Measurements from ENCODE around the gene PMEPA1. TPM values are rescaled to one million over a fixed set of nuclear protein-coding genes. Genes with fewer than 3 reads are reported as not detected.

PMEPA1 gene
- total RNA-seq, 3 donors from 2014 or later (not counting 1 experiment from before 2014, with no cell fraction given): 1.2 to 5.9 (median 2.4) TPM

DNA sequence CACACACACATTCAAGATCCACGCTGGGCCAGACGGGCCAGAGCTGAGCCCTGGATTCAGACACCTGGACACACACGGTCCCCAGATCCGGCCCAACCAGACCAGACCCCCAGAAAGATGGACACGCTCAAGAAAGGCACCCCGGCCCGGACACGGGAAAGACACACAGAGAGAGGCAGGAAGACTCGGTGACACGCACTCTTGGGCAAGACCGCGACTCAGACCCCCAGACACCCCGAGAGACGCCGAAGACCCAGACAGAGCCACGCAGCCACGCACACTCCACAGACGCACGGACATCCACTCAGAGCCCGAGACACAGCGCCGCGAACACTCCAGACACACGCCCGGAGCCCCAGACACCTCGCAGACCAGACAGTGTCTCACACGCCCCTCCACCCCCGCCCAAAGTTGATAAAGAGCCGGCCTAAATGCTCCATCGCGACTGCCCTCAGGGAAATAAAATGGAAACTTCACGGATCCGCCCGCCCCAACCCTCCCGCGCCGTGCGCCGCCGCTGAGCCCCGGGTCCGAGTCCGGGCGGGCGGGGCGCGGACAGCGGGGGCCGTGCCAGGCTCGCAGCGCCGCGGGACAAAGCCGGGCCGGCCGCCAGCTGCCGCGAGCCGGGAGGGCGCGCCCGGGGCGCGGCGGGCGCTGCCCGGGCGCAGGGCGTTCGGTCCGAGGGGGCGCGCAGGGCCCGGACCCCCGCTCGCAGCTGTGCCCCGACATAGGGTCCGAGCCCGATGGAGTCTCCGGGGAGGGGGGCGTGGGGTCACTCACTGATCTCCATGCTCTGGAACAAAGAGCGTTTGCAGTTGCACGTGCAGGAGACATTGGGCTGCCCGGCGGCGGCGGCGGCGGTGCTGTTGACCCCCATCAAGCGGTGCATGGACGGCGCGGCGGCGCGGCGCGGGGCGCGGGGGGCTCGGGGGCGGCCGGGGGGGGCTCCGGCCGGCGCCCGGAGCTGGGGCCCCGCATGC lies 831 bp downstream of the PMEPA1 start:
- Histone ChIP-seq H3K4me1 (ENCODE audit: control insufficient read depth, insufficient read depth, low read length) (peaks cover 15% of the 10 kb centered on the region), H3K4me3 (ENCODE audit: low read length) (peak overlapping the region; percentile 33), H3K27ac (ENCODE audit: low read length) (no peak overlapping the region), H3K9me3 (ENCODE audit: control insufficient read depth, insufficient read depth, low read length) (no peaks in the 10 kb centered on the region), H3K27me3 (ENCODE audit: control insufficient read depth, insufficient read depth, low read length) (peaks cover 10% of the 10 kb centered on the region), H3K36me3 (ENCODE audit: control insufficient read depth, insufficient read depth, low read length) (no peaks in the 10 kb centered on the region)
- intact Hi-C loops (cut with micrococcal nuclease): no loop called here
- H3K36me3 Mint-ChIP-seq: peaks cover 7% of the 10 kb centered on the region
- peak overlapping the region; percentile 95 for H3K4me3 Mint-ChIP-seq
- peaks cover 32 to 42% of the 10 kb centered on the region in 2 donors for H3K27me3 Mint-ChIP-seq (ENCODE audit: low read depth in 2 of 2)
- no peak for TF ChIP-seq CTCF (IDR thresholded peaks at IDR 0.05)
- DNase-seq (peak in 1 of 2 donors; percentile 63), ATAC-seq (peak in 1 of 3 donors; percentile 9)
- H3K9me3 Mint-ChIP-seq: no peaks in the 10 kb centered on the region
- H3K4me1 Mint-ChIP-seq: peaks cover 6 to 15% of the 10 kb centered on the region in 2 donors
- 13% methylated on average over 108 of the region's 108 CpGs for WGBS (ENCODE audit: insufficient coverage)
- peak overlapping the region; percentile 83 to 89 for H3K27ac Mint-ChIP-seq

DNA sequence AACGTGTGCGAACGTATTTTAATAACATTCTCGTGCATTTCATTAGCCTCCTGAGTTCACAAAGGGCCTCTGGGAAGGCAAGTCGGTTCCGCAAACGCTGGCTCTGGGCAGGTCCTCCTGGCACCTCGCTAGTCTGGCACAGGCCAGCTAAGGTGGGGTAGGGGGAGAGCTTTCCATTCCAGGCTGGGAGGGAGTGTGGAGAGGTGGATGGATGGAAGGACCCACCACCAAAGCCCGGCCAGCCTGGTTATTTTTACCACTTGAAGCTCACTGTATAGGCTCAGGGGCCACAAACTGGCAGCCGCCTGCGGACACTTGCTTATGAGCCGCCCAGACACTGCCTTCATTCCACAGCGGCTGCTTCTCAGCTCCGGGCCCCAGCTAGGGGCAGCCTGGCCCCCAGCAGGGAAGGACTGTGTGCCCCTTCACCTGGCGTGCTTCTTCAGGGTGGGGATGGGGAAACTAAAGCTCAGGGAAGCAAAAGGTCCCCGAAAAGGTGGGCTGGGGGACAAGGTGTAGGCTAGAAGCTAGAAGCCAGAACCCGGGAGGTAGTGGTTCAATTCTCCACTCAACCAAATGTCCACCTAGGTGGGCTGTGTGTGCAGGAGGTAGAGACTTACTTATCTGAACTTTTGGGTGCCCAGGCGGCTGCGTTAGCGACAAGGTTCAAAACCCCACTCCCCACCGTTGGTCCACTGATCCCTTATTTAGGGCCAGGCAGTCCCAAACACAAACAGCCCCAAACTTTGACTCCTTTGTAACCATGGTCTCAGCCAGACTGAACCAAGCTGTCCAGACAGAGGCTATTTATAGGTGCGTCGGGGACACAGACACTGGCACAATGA lies 1.7 kb downstream of the PMEPA1 start:
- 86% methylated on average over 22 of the region's 23 CpGs for WGBS (ENCODE audit: insufficient coverage)
- H3K27ac Mint-ChIP-seq: peak overlapping the region; percentile 83 to 89
- H3K4me3 ChIP-seq (ENCODE audit: low read length): peak overlapping the region; percentile 33
- no peaks in the 10 kb centered on the region for H3K9me3 ChIP-seq (ENCODE audit: control insufficient read depth, insufficient read depth, low read length)
- peaks cover 15% of the 10 kb centered on the region for H3K4me1 ChIP-seq (ENCODE audit: control insufficient read depth, insufficient read depth, low read length)
- DNase-seq: peak in 1 of 2 donors; percentile 28
- no peak for TF ChIP-seq CTCF (IDR thresholded peaks at IDR 0.05)
- ATAC-seq: no peak
- peaks cover 6 to 15% of the 10 kb centered on the region in 2 donors for H3K4me1 Mint-ChIP-seq
- no peaks in the 10 kb centered on the region for H3K9me3 Mint-ChIP-seq
- peaks cover 28 to 38% of the 10 kb centered on the region in 2 donors for H3K27me3 Mint-ChIP-seq (ENCODE audit: low read depth in 2 of 2)
- H3K27ac ChIP-seq (ENCODE audit: low read length): no peak overlapping the region
- intact Hi-C loops (cut with micrococcal nuclease): no loop called here
- H3K36me3 Mint-ChIP-seq: peaks cover 7% of the 10 kb centered on the region
- peaks cover 10% of the 10 kb centered on the region for H3K27me3 ChIP-seq (ENCODE audit: control insufficient read depth, insufficient read depth, low read length)
- H3K4me3 Mint-ChIP-seq: peak overlapping the region; percentile 95
- H3K36me3 ChIP-seq (ENCODE audit: control insufficient read depth, insufficient read depth, low read length): no peaks in the 10 kb centered on the region

DNA sequence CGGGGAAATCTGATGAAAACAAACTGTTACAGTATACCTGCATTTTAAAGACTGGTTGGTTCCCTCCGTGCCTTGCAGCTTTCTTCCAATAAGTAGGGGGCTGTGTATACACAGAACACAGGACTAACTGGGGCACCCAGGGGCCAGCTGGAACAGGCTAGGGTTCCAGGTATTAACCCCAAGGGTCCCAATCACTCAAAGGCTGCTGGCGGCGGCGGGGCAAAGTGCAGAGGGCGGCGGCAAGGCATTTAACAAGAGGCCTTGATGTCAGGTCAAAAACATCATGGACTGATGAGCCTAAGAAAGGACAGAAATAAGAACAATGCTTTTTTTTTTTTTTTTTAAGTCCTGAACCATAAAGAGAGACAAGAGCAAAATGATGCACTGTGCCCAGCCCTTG lies 2.5 kb downstream of the PMEPA1 start:
- Histone ChIP-seq H3K27me3 (ENCODE audit: control insufficient read depth, insufficient read depth, low read length) (peaks cover 10% of the 10 kb centered on the region), H3K36me3 (ENCODE audit: control insufficient read depth, insufficient read depth, low read length) (no peaks in the 10 kb centered on the region), H3K4me3 (ENCODE audit: low read length) (no peak overlapping the region), H3K4me1 (ENCODE audit: control insufficient read depth, insufficient read depth, low read length) (peaks cover 15% of the 10 kb centered on the region), H3K9me3 (ENCODE audit: control insufficient read depth, insufficient read depth, low read length) (no peaks in the 10 kb centered on the region), H3K27ac (ENCODE audit: low read length) (no peak overlapping the region)
- H3K36me3 Mint-ChIP-seq: peaks cover 7% of the 10 kb centered on the region
- peaks cover 6 to 15% of the 10 kb centered on the region in 2 donors for H3K4me1 Mint-ChIP-seq
- intact Hi-C loops (cut with micrococcal nuclease): no loop called here
- TF ChIP-seq CTCF (IDR thresholded peaks at IDR 0.05): no peak
- 73% methylated on average over 7 of the region's 7 CpGs for WGBS (ENCODE audit: insufficient coverage)
- ATAC-seq (no peak), DNase-seq (peak in 1 of 2 donors; percentile 24)
- H3K27me3 Mint-ChIP-seq (ENCODE audit: low read depth in 2 of 2): peaks cover 28 to 32% of the 10 kb centered on the region in 2 donors
- H3K27ac Mint-ChIP-seq: no peak overlapping the region
- peak overlapping the region; percentile 58 for H3K4me3 Mint-ChIP-seq
- H3K9me3 Mint-ChIP-seq: no peaks in the 10 kb centered on the region

Measured in natural killer cell (primary cell).